NCI-H2227 (cell line): Measurements from ENCODE around the gene PVRIG.
"Not testable (repeated sequence)": the region's sequence is repeated elsewhere in the genome, so short reads cannot be mapped to it uniquely, and the experiment has no call there.

Experiments
- DNase-seq: peaks from one replicate; lab custom pipeline; 2025; ENCODE audit not compliant: unreplicated experiment; lab: John Stamatoyannopoulos, UW

The PVRIG gene

GRCh38 chr7:100270046-100270918, 50.5 kb downstream of the PVRIG start:
- DNase-seq = not testable (repeated sequence)
